OCI-LY3 (cell line): ENCODE data around the gene WDR46.

Experiments
- H2AFZ ChIP-seq: fragments of 200-600, 300-600 bp; shearing (Covaris generic); 2 replicates; pipeline ENCODE4 v1.6.0; 2014; ENCODE audit warnings: antibody characterized with exemption, low read depth, low read length
- H3K27ac ChIP-seq: fragments of 200-600, 300-600 bp; sonication (generic); 2 replicates; pipeline ENCODE4 v1.5.1; 2014; ENCODE audit warnings: mild to moderate bottlenecking, low read length, moderate library complexity, mixed read lengths
- H3K27me3 ChIP-seq: fragments of 200-600, 300-600 bp; sonication (generic); 2 replicates; pipeline ENCODE4 v1.6.1; 2014; ENCODE audit warnings: low read depth, low read length, mixed read lengths
- H3K36me3 ChIP-seq: fragments of 200-600, 300-600 bp; sonication (generic); replicated peaks from 2 replicates; pipeline ENCODE3; 2014; ENCODE audit warnings: low read depth, low read length, mixed read lengths
- H3K4me1 ChIP-seq: fragments of 300-600, 200-600 bp; sonication (generic); 2 replicates; pipeline ENCODE4 v1.6.1; 2014; ENCODE audit warnings: low read length, mixed read lengths
- H3K4me2 ChIP-seq: fragments of 200-600, 300-600 bp; sonication (generic); 2 replicates; pipeline ENCODE4 v1.6.1; 2014; ENCODE audit warnings: low read length, mixed read lengths
- H3K4me3 ChIP-seq: fragments of 300-600, 200-600 bp; sonication (generic); 2 replicates; pipeline ENCODE4 v1.5.1; 2014; ENCODE audit warnings: antibody characterized with exemption, mild to moderate bottlenecking, low read length, moderate library complexity
- H3K79me2 ChIP-seq: fragments of 300-600, 200-600 bp; shearing (Covaris generic); 2 replicates; pipeline ENCODE4 v1.6.1; 2014; ENCODE audit warnings: mild to moderate bottlenecking, low read length, mixed read lengths
- H3K9ac ChIP-seq: fragments of 300-600, 200-600 bp; shearing (Covaris generic); 2 replicates; pipeline ENCODE4 v1.6.0; 2014; ENCODE audit warnings: mild to moderate bottlenecking, low read length, moderate library complexity
- H3K9me3 ChIP-seq: fragments of 200-600, 300-600 bp; shearing (Covaris generic); 2 replicates; pipeline ENCODE4 v1.6.1; 2014; ENCODE audit warnings: low read length, mixed read lengths; ENCODE audit not compliant: insufficient read depth
- H4K20me1 ChIP-seq: fragments of 200-600, 300-600 bp; sonication (generic); 2 replicates; pipeline ENCODE4 v1.6.1; 2016; ENCODE audit warnings: low read length, mixed read lengths; ENCODE audit not compliant: insufficient read depth
- EZH2phosphoT487 ChIP-seq: fragments of 200-600 bp; shearing (Covaris generic); IDR thresholded peaks from 2 replicates; pipeline ENCODE4 v1.6.1; 2018; ENCODE audit warnings: antibody characterized with exemption, mixed run types, low read depth
- TF ChIP-seq, protein P1 (sequence below): fragments of 200-600, 300-600 bp; sonication (generic); IDR thresholded peaks from 2 replicates; pipeline ENCODE4 v1.5.1; 2014; ENCODE audit warnings: antibody characterized with exemption, low read length, low read depth

Gene WDR46

DNA sequence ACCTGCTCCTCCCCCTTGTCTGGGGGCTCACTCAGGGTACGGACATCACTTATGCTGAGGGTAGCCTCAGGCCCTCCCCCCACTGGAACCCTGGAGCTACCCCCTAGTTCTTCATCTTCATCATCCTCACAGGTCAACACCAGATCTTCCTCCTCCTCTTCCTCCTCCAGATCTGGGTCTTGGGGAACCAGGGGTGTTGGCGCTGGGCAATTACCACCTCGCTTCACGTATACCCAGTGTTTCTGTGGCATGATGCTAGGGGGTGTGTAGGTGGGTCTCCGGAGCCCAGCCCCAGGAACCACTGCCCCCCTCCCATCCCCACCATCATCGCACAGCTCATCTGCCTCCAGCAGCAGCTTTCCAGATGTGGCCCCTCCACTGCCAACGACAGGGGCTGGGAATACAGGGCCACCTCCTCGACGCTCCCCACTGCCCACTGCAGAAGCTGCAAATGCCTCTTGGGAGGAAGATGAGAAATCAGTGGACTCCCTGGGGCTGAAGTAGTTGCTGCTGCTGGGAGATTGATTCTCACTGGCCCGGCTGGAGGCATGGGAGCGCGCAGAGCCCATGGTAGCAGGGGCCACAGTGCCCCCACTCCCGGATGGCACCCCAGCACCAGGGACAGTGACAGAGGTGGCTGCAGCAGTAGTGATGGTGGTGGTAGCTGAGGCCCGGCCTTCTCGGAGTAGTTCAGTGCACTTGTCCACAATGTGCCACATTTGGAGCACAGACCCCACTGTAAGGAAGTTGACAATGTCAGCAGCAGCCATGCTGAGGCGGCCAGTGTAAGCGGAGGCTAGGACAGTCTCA is 27.0 kb upstream of the WDR46 start:
- Histone ChIP-seq H3K27ac (no peak overlapping the region), H4K20me1 (peaks cover 12% of the 10 kb centered on the region), H3K4me2 (no peak overlapping the region), H3K4me1 (peaks cover 39% of the 10 kb centered on the region), H2AFZ (no peak overlapping the region), H3K9ac (no peak overlapping the region), H3K4me3 (no peak overlapping the region), H3K36me3 (peaks cover 41% of the 10 kb centered on the region), H3K79me2 (peaks cover 49% of the 10 kb centered on the region), H3K9me3 (no peaks in the 10 kb centered on the region), H3K27me3 (no peaks in the 10 kb centered on the region)
- TF ChIP-seq, protein P1, sequence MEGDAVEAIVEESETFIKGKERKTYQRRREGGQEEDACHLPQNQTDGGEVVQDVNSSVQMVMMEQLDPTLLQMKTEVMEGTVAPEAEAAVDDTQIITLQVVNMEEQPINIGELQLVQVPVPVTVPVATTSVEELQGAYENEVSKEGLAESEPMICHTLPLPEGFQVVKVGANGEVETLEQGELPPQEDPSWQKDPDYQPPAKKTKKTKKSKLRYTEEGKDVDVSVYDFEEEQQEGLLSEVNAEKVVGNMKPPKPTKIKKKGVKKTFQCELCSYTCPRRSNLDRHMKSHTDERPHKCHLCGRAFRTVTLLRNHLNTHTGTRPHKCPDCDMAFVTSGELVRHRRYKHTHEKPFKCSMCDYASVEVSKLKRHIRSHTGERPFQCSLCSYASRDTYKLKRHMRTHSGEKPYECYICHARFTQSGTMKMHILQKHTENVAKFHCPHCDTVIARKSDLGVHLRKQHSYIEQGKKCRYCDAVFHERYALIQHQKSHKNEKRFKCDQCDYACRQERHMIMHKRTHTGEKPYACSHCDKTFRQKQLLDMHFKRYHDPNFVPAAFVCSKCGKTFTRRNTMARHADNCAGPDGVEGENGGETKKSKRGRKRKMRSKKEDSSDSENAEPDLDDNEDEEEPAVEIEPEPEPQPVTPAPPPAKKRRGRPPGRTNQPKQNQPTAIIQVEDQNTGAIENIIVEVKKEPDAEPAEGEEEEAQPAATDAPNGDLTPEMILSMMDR, result no peak
- TF ChIP-seq EZH2phosphoT487, result no peak

DNA sequence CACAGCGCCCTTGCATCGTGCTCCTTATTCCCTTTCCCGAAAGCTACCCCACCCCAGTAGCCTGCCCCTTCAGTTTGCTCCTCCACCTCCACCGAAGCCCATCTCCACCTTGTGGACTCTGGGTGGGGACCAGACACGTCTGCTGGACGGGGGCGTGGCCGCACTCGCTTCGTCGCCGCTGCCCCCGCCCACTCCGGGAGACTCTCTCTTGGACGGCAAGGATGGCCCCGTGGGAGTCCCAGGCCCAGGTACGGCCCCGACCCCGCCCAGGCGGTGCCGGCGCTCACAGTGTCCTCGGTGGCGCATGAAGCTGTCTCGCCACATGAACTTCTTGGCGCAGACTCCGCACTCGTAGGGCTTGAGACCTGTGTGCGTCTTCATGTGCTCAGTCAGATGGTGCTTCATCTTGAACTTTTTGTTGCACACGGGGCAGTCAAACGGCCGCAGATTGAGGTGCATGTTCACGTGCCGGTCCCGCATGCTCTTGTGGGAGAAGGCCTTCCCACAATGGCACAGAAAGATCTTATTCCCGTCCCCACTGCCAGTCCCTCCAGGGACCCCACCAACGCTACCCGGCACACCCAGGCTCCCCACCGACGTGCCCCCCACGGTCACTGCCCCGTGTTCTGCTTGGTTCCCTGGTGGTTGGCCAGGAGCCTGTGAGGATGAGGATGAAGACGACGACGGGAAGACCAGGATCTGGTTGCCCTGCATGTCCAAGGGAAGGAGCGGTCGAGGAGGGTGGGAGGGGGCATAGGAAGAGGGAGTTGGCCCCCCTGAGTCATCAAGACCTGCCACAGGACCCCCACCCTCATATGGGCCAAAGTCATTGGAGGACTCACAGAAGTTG is 26.1 kb upstream of the WDR46 start:
- Histone ChIP-seq H4K20me1 (peaks cover 12% of the 10 kb centered on the region), H3K4me1 (peaks cover 39% of the 10 kb centered on the region), H3K9me3 (no peaks in the 10 kb centered on the region), H3K27ac (peak overlapping the region; percentile 98), H3K4me2 (peak overlapping the region; percentile 96), H3K79me2 (peaks cover 49% of the 10 kb centered on the region), H3K4me3 (peak overlapping the region; percentile 95), H3K9ac (peak overlapping the region; percentile 88), H3K27me3 (no peaks in the 10 kb centered on the region), H2AFZ (no peak overlapping the region), H3K36me3 (peaks cover 33% of the 10 kb centered on the region)
- TF ChIP-seq EZH2phosphoT487, result no peak
- TF ChIP-seq, protein P1, result no peak

DNA sequence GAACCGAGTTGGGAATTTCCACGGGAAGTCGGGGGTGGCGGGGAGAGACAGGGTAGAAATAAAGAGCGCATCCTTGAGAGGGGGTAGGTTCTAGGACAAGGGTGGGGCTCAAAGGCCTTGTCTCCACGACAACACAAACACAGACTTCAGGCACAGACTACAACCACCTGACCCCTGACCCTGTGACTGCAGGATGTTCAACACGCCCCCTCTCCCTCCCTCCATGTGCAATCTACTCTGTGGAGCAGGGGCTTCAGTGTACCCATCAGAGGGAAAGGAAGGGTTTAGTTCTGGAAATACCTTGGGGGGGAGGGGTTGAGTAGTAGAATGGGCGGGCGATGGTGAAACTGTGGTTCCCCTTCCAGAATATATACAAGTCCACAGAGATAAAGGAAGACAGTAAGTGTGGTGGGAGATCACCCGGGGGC is 25.5 kb upstream of the WDR46 start:
- H3K4me1 ChIP-seq, result peaks cover 39% of the 10 kb centered on the region
- H3K9ac ChIP-seq, result peak overlapping the region; percentile 88
- peaks cover 52% of the 10 kb centered on the region for H3K79me2 ChIP-seq
- H3K4me3 ChIP-seq, result peak overlapping the region; percentile 95
- peaks cover 26% of the 10 kb centered on the region for H3K36me3 ChIP-seq
- peak overlapping the region; percentile 98 for H3K27ac ChIP-seq
- no peak overlapping the region for H2AFZ ChIP-seq
- no peaks in the 10 kb centered on the region for H3K27me3 ChIP-seq
- H3K9me3 ChIP-seq, result no peaks in the 10 kb centered on the region
- peaks cover 14% of the 10 kb centered on the region for H4K20me1 ChIP-seq
- peak overlapping the region; percentile 96 for H3K4me2 ChIP-seq
- TF ChIP-seq EZH2phosphoT487, result no peak
- TF ChIP-seq, protein P1, result no peak
